Fibroblast of the aortic adventitia (primary cell): ENCODE results near the gene SIRT2. TPM values are rescaled to one million over a fixed set of nuclear protein-coding genes. Genes with fewer than 3 reads are reported as not detected.

Source experiments
- DNase-seq: peaks from one replicate; pipeline ENCODE4 v3.0.0-alpha.2; 2010; ENCODE audit warnings: low read depth
- H3K4me3 ChIP-seq: 2 replicates; pipeline ENCODE4 v1.5.1; 2011; ENCODE audit warnings: low read depth, mild to moderate bottlenecking, control low read depth, low read length, moderate library complexity
- total RNA-seq: library from RNA; depleted of rRNA; stranded (reverse); fragments of >200 nt; gene quantifications from 2 replicates; pipeline ENCODE4 v1.2.3, GENCODE V29; 2012; ENCODE audit warnings: low replicate concordance
- TF ChIP-seq, protein P1 (sequence below): IDR thresholded peaks from 2 replicates; pipeline ENCODE4 v1.5.1; 2011; ENCODE audit warnings: mild to moderate bottlenecking, low read length, control low read depth, inconsistent platforms; ENCODE audit not compliant: insufficient read depth

SIRT2 gene
- total RNA-seq, 1 donor: 44.9 TPM

DNA sequence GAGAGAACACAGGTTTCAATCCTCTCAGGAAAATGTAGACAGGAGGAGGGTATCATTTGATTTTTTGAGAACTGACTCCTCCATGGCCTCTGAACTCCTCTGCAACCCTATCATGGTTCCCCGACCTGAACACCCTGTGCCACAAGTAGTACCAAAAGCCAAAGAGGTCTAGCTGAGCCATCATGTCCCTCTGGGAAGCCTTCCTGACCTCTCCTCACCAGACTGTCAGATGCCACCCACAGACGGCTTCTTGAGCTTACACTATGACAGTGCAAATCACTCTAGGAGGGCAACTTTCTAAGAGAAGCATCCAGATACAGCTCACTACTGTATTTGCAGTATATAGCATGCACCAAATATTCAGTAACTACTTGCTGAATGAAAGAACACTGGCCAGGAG, 53.3 kb downstream of the SIRT2 start:
- no peak for DNase-seq
- no peak overlapping the region for H3K4me3 ChIP-seq
- TF ChIP-seq, protein P1, sequence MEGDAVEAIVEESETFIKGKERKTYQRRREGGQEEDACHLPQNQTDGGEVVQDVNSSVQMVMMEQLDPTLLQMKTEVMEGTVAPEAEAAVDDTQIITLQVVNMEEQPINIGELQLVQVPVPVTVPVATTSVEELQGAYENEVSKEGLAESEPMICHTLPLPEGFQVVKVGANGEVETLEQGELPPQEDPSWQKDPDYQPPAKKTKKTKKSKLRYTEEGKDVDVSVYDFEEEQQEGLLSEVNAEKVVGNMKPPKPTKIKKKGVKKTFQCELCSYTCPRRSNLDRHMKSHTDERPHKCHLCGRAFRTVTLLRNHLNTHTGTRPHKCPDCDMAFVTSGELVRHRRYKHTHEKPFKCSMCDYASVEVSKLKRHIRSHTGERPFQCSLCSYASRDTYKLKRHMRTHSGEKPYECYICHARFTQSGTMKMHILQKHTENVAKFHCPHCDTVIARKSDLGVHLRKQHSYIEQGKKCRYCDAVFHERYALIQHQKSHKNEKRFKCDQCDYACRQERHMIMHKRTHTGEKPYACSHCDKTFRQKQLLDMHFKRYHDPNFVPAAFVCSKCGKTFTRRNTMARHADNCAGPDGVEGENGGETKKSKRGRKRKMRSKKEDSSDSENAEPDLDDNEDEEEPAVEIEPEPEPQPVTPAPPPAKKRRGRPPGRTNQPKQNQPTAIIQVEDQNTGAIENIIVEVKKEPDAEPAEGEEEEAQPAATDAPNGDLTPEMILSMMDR: no peak

DNA sequence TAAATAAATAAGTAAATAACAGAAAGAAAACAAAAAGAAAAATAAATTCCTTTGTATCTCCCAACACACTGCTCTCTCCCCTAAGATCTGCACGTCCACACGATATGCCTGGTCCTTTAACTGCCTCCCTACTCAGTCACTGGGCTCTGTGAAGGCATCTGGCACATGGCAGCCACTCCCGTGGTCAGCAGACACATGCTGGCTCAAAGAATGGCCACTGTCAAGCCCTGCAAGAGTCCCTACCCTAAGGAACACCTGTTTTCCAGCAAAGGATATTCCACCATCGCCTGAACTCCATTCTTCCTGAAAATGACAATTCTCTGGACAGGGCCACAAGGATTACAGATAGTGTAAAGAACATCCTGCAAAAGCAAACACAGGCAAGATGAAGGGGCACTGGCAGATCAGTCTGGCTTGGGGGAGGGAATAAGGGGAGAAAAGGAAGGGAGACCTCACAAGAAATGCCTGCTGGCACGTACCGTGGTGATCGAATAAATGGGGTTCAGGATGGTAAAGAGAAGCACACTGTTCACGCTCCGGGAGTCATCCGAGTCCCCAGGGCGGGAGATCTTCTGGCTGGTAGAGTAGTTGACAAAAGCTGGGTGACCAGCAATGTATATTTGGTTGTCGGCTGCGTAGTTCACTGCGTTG, 53.9 kb downstream of the SIRT2 start:
- TF ChIP-seq, protein P1: no peak
- H3K4me3 ChIP-seq: no peak overlapping the region
- no peak for DNase-seq

DNA sequence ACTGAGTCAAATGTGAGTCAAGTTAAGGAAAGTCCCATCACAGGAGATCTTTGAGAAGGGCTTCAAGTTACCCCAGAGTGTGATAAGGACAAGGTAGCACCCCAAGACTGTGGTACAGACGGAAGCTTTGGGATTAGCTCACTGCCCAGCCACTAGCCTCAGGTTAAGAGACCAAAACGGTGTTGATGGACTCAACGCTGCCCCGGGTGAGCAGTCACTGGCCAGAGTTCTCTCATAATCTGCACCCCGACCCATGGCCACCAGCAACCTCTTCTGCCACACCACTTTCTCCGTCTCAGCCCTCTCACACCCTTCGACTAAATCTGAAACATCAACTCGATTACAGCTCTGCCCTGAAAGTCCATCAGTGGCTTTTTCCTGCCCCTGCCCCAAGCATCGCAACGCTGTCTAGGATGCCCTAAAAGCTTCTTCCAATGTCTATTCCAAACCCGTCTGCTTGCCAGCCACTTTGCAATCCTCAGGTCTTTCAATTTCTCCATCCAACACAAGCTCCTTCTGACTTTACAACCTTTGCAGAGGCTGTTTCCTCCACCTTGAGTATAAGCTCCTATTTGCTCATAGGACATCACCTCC, 55.2 kb downstream of the SIRT2 start:
- H3K4me3 ChIP-seq: no peak overlapping the region
- DNase-seq: no peak
- TF ChIP-seq, protein P1: no peak

DNA sequence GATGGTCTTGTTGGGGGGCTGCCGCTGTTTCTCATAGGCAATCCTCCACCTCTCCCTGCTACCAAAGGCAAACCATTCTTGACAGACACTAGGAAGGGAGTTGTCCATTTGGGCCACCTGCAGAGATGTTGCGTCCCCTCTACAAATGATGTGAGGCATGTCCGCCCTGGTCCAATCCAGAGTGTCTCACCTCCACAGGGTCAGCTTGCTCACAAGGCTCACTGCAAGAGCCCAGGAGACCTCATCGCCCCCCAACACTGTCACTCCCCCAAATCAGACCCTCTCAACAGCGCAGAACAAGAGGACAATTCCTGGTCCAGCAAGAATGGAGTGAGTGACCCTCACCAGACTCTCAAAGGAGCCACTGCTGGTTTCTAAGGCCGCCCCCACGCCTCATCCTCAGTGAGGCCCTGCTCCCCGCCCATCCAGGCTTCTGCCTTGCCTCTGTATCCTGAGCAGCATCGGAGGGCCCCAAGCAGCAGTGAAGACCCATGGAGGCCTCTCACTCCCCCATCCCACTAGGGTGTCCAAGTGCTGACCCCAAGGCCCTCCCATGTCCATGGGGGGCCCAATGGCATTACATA, 56.2 kb downstream of the SIRT2 start:
- H3K4me3 ChIP-seq: no peak overlapping the region
- DNase-seq: no peak
- TF ChIP-seq, protein P1: no peak

DNA sequence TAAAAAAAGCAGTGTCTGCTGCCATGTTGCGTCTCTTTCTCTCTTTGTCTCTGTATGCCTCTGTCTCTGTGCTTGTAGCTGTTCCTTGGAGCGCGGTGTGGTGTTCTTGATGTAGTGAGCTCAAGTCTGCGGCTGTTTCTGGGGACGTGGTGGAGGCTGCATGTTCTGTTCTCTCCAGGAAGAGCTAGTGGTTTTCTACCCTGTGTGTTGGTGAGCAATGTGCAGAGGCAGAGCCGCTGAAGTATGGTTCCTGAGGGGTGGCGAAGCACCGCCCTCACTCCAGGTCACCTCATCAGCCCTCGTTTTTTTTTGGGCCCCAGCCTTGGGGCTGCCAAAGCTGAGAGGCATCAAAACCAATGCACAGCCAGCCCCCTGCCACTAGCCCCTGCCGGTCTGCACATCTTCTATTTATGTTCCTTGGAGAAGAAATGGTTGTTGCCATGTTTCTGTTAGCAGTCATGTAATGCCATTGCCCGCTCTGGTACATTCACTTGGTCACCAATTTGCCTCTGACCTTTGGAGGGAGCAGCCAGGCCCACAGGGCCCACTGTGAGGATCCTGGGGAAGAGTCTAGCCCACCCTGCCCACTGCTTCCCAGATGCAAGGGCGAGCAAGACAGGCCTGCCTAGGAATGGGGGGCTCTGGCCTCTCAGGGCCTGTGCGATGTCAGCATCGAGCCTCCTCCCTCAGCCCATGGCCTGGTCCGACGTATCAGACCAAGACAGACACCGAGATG, 56.8 kb downstream of the SIRT2 start:
- TF ChIP-seq, protein P1: no peak
- no peak overlapping the region for H3K4me3 ChIP-seq
- no peak for DNase-seq

DNA sequence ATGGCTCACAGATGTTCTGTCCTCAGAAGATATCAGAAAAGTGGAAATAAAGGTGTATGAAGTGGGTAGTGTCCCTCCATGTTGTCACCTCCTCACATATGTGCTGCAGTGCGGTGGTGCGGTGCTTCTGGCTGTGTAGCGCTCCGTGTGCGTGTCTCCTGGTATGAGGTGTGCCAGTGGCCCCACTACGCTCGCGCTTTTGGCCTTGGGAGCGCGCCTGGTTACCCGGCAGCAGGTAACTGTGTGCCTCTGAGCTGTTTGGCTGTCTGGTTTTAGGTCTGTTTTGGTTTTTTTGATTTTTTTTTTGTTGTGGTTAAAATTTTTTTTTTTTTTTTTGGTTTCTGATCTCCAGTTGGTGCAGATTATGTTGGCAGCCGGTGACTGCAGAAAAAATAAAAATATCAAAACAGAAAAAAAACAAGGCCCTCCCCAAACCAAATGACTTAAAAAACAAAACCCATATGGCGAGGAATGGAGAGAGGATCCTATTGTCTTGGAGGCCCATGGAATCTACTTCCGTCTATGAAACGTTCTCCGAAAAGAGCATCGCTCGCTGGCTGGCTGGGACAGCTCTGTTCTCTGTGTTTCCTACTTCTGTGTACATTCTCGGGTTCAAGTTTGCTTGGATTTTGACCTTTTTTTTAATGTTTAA, 57.5 kb downstream of the SIRT2 start:
- H3K4me3 ChIP-seq: no peak overlapping the region
- DNase-seq: no peak
- TF ChIP-seq, protein P1: no peak
